NCI-H1694 treated with DMSO at 0.1 percent for 48 hours (cell line): Measurements from ENCODE around the gene GPC6.

Experiments used
- DNase-seq: peaks from one replicate; lab custom pipeline; 2025; lab: John Stamatoyannopoulos, UW

The GPC6 gene

DNA sequence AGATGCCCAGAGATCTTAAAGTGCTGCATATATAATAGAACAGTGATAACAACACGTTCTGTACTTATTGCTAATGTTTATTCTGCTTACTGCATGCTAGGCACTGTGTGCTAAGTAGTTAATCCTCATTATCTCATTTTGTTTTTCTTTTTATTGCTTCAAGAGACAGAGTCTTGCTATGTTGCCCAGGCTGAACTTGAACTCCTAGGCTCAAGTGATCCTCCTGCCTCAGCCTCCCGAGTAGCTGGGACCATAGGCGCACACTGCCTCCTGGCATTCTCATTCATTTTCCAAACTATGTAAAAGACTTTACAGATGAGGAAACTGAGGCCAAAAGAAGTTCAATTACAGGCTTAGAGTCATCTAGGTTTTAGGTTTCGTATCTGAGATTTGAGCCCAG is 548.4 kb downstream of the GPC6 start:
- DNase-seq = no peak

DNA sequence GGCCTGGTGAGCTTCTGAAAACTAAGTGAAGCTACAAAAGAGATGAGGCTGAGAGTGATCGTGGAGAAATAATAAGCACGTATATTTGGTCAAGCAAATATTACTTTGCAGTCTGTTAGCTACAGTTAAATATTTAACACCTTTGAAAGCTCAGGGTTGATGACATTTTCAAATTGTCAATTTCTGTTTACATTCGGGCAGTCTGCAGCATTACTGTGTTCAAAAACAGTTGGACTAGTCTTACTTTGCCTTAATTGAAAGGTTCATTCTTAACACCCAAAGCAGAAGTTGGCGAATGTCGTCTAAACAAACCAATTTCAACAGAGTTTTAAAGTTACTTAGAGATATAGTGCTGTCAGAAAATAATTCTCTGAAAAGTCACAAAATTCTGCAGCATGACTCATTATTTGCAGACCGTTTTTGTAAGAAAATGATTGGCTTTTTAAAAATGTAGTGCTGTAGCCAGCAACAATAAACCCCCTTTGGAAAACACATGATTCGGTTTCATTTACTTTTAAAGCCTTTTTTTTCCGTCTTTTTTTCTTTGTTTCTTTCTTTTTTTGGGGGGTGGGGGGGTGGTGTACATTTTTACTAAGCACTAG is 549.0 kb downstream of the GPC6 start:
- DNase-seq = no peak

DNA sequence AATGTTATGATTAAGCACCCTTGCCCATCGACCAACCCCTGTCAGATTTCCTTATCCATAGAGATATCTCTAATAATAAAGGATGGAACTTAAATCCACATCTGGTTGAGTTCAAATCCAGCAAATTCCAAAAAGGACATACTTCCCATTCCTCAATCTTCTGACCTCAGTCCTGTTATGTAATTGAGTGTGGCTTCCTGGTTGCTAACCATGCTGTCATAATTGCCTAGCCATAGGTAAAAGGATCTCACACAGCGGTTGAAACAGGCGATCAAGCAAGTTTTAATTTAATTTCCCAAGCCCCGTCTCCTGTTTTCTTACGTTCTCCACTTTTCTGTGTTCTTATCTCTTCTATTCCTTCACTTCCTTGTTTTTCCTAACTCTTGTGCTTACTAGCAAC is 550.3 kb downstream of the GPC6 start:
- DNase-seq = no peak

GRCh38 chr13:93777504-93777903 is 550.9 kb downstream of the GPC6 start:
- DNase-seq = no peak

- DNase-seq = no peak
Measured at GRCh38 chr13:93778548-93778947, 551.9 kb downstream of the GPC6 start.

GRCh38 chr13:93784191-93784590 is 557.6 kb downstream of the GPC6 start:
- no peak for DNase-seq

- DNase-seq = no peak
Measured at GRCh38 chr13:93786846-93787489, 560.4 kb downstream of the GPC6 start.

DNA sequence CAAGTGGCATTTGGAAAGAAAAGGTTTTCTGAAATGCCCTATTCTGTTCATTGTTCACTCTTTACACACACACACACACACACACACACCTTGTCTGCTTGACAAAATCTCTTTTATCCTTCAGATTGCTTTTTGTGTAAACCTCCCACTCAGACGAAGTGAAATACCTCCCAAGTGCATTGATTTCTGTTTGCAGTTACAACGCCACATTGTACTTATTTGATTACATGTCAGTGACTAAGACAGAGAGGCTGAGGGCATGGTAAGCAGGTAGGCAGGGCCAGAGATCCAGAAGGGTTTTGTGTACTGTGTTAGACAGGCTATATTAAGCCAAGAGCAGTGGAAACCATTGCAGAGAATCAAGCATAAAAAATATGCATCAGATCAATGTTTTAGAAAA is 561.8 kb downstream of the GPC6 start:
- no peak for DNase-seq

DNA sequence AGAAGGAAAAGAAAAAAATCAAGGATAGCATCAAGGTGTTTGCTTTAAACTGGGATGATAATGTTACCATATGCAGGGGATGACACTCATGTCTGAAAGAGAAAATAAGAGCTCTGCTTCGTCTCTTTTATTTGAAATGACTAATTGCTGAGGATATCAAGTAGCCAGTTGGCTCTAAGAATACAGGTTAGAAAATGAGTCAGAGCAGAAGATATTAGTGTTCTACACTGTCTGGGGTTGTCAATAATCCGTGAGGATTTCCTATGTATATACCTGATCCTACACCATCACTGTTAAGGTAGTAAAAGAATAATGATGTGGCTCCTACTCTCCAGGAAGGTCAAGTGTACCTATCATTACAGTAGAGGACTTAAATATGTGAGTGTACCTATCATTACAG is 562.5 kb downstream of the GPC6 start:
- no peak for DNase-seq

DNA sequence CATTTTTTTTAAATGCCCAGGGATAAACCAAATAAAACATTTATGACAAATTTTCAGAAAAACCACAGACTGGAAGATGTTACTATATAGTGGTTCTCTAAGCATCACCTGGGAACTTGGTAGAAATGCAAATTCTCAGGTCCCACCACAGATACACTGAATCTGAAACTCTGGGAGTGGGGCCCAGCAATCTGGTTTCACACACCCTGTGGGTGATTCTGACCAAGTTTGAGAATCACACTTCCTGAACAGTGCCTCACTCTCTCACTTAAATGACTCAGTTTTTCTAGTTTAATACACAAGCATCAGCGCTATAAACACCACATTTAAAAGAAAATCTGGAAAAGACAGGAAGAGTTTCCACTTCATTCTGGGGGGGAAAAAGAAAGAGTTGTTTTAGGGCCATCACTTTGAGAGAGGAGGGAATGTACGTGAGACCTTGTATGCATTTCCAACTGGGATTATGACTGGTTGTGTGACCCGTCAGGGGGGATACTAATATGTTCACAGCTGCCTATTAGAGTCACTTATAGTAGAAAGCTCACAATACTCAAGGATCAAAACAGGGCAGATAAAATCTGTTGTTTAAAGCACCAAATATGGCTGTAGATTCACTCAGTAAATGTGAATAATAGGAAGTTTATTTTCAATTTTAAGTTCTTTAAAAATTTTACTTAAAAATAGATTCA is 567.7 kb downstream of the GPC6 start:
- DNase-seq = no peak

GRCh38 chr13:93797463-93797862 is 570.9 kb downstream of the GPC6 start:
- no peak for DNase-seq

DNA sequence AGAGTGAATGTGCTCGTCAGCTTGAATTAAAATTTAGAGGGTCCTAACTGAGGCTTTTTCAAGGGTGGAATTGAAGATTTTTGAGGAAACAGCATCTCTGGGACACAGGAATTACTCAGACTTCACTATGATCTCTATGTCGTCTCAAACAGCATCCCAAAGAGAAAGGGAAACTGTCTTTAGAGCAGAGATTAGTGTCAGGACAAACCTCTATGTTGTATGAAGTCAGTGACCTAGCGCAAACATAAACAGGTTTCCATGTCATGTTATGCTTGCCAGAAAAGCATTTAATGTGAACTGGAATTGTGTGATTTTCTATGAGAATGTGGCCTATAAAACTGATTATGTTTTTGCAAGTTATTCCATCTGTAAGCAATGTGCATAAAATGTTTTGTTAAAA is 573.7 kb downstream of the GPC6 start:
- DNase-seq = no peak

GRCh38 chr13:93805736-93806135 is 579.1 kb downstream of the GPC6 start:
- no peak for DNase-seq

DNA sequence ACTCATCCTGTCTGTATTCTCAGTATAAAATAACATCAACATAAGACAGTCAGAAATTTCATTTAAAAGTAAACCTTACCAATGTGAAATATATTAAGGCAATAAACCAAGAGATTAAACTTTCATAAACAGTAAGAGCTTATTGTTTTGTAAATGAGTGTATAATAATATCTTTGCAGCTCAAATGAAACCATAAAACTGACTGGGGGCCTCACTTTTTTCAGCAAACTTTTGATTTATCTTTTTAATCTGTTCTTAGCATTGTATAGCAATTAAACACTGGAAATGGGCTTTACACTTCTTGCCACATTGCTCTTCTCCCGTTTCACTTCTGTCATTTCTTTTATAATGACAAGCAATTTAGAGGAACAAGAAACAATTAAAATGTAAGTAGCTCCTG is 580.3 kb downstream of the GPC6 start:
- DNase-seq = no peak

DNA sequence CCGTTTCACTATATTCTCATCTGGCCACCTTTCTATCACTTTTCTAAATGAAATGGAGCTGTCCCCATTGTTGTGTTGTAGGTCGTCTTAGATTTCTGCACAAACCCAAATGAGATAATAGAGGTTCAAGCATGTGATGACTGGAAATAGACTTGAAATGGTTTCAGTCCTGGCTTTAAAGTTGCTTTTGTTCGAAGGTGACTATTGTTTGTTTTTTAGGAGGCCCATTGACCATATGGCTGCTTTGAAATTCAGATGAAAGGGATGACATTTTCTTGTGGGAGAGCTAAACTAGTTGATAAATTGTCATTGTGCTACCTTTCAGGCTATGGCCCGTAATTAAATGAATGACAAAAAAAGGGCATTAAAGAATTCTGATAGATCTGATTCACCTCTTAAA is 583.7 kb downstream of the GPC6 start:
- DNase-seq = no peak

- DNase-seq = no peak
Measured at GRCh38 chr13:93811071-93811737, 584.6 kb downstream of the GPC6 start.

- no peak for DNase-seq
Measured at GRCh38 chr13:93811738-93812112, 585.1 kb downstream of the GPC6 start.

GRCh38 chr13:93814658-93815057 is 588.1 kb downstream of the GPC6 start:
- DNase-seq = no peak

DNA sequence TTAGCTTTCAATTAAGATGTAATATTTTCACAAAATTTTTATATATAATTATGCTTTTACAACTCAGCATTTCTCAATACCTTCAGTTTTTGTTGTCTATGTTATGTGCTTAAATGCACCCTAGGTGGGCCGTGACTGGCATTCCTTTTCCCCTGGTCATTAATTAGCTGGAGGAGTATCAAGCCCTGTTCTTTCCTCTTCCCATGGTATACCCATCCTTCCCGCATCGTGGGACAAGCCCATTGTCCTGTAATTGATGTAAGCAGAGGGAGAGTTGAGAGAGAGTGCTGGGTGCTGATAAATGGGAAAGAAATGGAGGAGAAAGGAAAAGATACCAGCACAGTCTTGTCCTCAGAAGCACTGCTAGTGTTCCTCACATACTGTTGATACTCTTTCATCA is 591.7 kb downstream of the GPC6 start:
- DNase-seq = no peak

DNA sequence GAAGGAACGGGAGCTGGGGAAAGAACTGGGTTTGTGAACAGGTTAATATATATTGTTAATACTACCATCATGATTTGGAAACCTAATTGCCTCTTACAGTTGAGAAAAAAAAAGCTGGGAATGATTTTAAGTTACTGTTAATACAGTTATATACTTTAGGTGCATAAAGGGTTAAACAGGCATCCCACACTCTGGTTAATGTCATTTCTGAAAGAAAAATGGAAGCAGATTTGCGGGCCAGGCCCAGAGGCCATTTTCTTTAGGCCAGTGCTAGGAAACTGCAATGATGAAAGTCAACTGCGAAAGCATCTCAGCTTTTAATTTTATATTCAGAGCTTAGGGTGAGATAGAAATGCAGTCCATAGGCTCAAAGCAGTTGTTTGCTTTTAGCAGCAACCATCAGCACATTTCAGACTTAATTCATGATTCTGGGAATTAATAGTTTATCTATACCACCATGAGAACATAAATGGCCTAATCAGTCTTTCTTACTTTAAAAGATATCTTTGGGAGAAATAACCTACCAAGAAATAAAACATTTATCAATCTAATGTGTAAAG is 592.8 kb downstream of the GPC6 start:
- no peak for DNase-seq

DNA sequence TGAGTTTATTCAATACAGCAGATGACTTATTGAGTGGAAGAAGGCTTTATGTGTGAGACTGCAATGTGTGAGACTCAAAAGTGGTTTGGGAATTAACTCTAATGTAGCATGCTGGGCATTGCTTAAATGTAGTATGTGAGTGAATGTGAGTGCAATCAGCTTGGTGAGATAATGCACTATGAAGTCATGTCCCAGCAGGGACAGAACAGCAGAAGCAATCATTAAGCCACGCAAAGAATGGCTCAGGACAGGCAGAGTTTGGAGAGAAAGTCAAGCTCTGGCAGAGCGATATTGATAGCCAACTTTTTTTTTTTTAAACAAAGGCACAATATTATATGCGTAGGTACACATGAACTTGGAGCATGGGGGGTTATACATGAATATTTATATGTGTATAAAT is 597.7 kb downstream of the GPC6 start:
- no peak for DNase-seq

DNA sequence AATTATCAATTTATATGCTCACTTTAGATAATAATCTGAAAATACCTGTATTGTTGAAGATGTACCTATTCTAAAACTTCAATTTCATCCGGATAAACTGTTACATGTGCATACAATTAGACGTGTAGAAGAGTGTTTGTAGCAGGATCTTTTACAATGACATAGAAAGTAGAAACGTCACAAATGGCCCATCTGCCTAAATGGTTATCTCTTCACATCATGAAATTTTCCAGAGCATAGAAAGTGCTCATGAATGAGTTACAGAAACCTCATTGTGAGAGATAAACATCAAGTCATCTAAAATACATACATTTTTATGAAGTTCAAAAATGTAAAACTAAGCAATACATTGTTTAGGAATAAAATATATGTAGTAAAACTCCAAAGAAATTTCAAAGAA is 607.4 kb downstream of the GPC6 start:
- no peak for DNase-seq

DNA sequence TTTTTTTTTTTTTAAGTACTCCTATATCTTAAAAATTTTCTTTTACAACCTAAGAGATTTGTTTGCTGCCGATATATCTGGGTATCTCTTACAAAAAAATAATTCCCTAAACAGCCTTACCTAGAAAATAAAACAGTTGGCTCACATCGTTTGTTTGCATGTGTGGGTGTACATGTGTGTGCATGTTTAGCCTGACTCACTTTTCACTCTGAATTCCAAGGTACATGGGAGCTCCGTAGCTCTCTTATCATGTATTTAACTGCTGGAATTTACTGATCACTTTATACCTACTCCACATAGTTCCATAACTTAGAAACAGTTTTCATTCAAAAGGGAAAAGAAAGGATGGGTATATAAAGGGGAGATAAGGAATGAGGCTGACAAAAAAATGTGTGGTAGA is 616.5 kb downstream of the GPC6 start:
- DNase-seq = no peak
